Neural crest cell (in vitro differentiated cells): ENCODE results near the gene LDLRAD2. TPM values are rescaled to one million over a fixed set of nuclear protein-coding genes. Genes with fewer than 3 reads are reported as not detected.

Experiments
- DNase-seq: peaks from one replicate; pipeline ENCODE4 v3.0.0; 2021; ENCODE audit warnings: low read depth, mixed read lengths, low spot score
- H3K27ac Mint-ChIP-seq: one replicate; pipeline ENCODE4 v1.8.0; 2021; ENCODE audit warnings: mild to moderate bottlenecking, mixed read lengths; ENCODE audit not compliant: unreplicated experiment
- H3K27me3 Mint-ChIP-seq: 2 replicates; pipeline ENCODE4 v1.8.0; 2021; ENCODE audit warnings: low read depth, mild to moderate bottlenecking, mixed read lengths
- H3K36me3 Mint-ChIP-seq: 2 replicates; pipeline ENCODE4 v1.8.0; 2021; ENCODE audit warnings: low read depth, mild to moderate bottlenecking, mixed read lengths
- H3K4me1 Mint-ChIP-seq: 2 replicates; pipeline ENCODE4 v1.8.0; 2021; ENCODE audit warnings: mixed read lengths
- H3K4me3 Mint-ChIP-seq: one replicate; pipeline ENCODE4 v1.8.0; 2021; ENCODE audit warnings: mild to moderate bottlenecking, mixed read lengths
- H3K9me3 Mint-ChIP-seq: 2 replicates; pipeline ENCODE4 v1.8.0; 2021; ENCODE audit warnings: mixed read lengths
- CTCF ChIP-seq: fragments of 200-600 bp; sonication (generic); conservative IDR thresholded peaks from 2 replicates; pipeline ENCODE4 v1.5.0; 2021; ENCODE audit warnings: antibody characterized with exemption, mild to moderate bottlenecking
- total RNA-seq: library from RNA; stranded (reverse); gene quantifications from 2 replicates; pipeline ENCODE4 v1.2.1, GENCODE V29; 2021

LDLRAD2 gene
- total RNA-seq, 1 donor from 2014 or later: 0.40 TPM

- H3K36me3 Mint-ChIP-seq: no peaks in the 10 kb centered on the region
- peaks cover 27% of the 10 kb centered on the region for H3K4me1 Mint-ChIP-seq
- H3K27me3 Mint-ChIP-seq: peaks cover 5% of the 10 kb centered on the region
- H3K4me3 Mint-ChIP-seq: no peak overlapping the region
- H3K27ac Mint-ChIP-seq: no peak overlapping the region
- no peak for TF ChIP-seq CTCF
- no peak for DNase-seq
- no peaks in the 10 kb centered on the region for H3K9me3 Mint-ChIP-seq
These were observed 1.5 kb downstream of the LDLRAD2 start for GRCh38 chr1:21813542-21813941.

GRCh38 chr1:21814241-21814918, 2.3 kb downstream of the LDLRAD2 start:
- DNase-seq: peak; percentile 60
- Mint-ChIP-seq H3K4me1 (peaks cover 29% of the 10 kb centered on the region), H3K27ac (no peak overlapping the region)

GRCh38 chr1:21814981-21815582, 3.0 kb downstream of the LDLRAD2 start:
- Mint-ChIP-seq H3K4me1 (peaks cover 29% of the 10 kb centered on the region), H3K9me3 (no peaks in the 10 kb centered on the region), H3K4me3 (peak overlapping the region; percentile 10), H3K27ac (peak overlapping the region; percentile 81), H3K27me3 (peaks cover 5% of the 10 kb centered on the region), H3K36me3 (no peaks in the 10 kb centered on the region)
- no peak for DNase-seq
- TF ChIP-seq CTCF: no peak

More at GRCh38 chr1:21814241-21814918, 2.3 kb downstream of the LDLRAD2 start:
- peaks cover 5% of the 10 kb centered on the region for H3K27me3 Mint-ChIP-seq
- peak; percentile 79 for TF ChIP-seq CTCF
- H3K4me3 Mint-ChIP-seq: peak overlapping the region; percentile 62
- no peaks in the 10 kb centered on the region for H3K36me3 Mint-ChIP-seq
- no peaks in the 10 kb centered on the region for H3K9me3 Mint-ChIP-seq

GRCh38 chr1:21815724-21816321, 3.8 kb downstream of the LDLRAD2 start:
- peaks cover 29% of the 10 kb centered on the region for H3K4me1 Mint-ChIP-seq
- no peak for TF ChIP-seq CTCF
- H3K27ac Mint-ChIP-seq: peak overlapping the region; percentile 75
- DNase-seq: peak; percentile 22
- no peaks in the 10 kb centered on the region for H3K36me3 Mint-ChIP-seq
- H3K4me3 Mint-ChIP-seq: peak overlapping the region; percentile 38
- H3K9me3 Mint-ChIP-seq: no peaks in the 10 kb centered on the region
- peaks cover 5% of the 10 kb centered on the region for H3K27me3 Mint-ChIP-seq

GRCh38 chr1:21816602-21817302, 4.7 kb downstream of the LDLRAD2 start:
- TF ChIP-seq CTCF: no peak
- peaks cover 5% of the 10 kb centered on the region for H3K27me3 Mint-ChIP-seq
- DNase-seq: no peak
- no peaks in the 10 kb centered on the region for H3K9me3 Mint-ChIP-seq
- H3K36me3 Mint-ChIP-seq: no peaks in the 10 kb centered on the region
- H3K27ac Mint-ChIP-seq: peak overlapping the region; percentile 0
- H3K4me1 Mint-ChIP-seq: peaks cover 25% of the 10 kb centered on the region
- peak overlapping the region; percentile 20 for H3K4me3 Mint-ChIP-seq
